Activated CD8-positive, alpha-beta memory T cell treated with anti-CD3 and anti-CD28 coated beads, Interleukin-2, amount 50 U/mL, for 4 hours (primary cell): Measurements from ENCODE around the gene SAPCD2.
A peak's percentile ranks its signal among the peaks of the same experiment; 100 is the strongest.
"Not testable (repeated sequence)": the region's sequence is repeated elsewhere in the genome, so short reads cannot be mapped to it uniquely, and the experiment has no call there.

Source experiments
- DNase-seq: peaks from one replicate; pipeline ENCODE4 v3.0.0-alpha.2; 2020

The SAPCD2 gene

DNA sequence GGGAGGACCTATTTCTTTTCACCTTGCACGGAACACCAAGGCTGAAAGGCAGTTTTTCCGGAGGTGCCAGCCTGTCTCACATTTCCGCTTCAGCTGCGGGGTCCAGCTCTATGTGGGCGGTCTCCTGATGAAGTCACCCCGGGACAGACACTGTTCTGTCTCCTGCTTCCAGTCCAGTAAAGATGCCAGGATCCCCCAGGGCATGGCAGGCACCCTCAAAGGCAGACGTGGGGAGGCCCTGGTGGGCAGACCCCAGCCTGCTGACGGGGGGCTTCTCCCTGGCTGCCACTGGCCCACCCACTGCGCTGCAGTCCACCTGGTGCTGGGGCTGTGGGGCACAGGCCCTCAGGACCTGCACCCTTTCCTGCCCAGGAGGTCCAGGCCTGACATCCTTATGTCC is 7.6 kb downstream of the SAPCD2 start:
- DNase-seq, result not testable (repeated sequence)

GRCh38 chr9:137062384-137062783 is 8.0 kb downstream of the SAPCD2 start:
- no peak for DNase-seq

DNA sequence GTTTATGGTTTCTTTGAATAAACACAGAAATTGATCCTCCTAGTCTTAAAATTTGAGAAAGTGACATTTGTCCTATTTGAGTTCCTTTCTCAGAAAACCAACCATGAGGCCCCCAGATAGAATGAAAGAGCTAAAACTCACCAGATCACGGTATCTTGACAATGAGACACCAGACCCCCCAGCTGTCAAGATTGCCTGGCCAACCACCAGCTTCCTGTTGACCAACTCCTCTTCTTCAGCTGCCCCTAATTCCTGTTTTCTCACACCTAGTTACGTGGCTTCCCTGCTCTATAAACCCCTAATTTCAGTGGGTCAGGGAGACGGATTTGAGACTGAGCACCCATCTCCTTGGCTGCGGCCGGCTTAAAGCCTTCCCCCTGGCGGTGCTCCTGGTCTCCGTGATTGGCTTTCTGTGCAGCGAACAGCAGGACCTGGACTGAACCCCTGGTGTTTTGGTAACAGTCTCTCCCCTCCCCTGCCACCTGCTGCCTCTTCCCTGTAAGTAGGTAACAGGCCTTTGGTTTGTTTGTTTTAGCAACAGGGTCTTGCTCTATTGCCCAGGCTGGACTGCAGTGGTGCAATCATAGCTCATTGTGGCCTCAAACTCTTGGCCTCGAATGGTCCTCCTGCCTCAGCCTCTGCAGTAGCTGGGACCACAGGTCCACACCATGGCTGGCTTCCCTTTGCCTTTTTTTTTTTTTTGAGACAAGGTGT is 11.7 kb downstream of the SAPCD2 start:
- DNase-seq, result no peak

- DNase-seq, result no peak
Observed at GRCh38 chr9:137057545-137057944, 12.8 kb downstream of the SAPCD2 start.

DNA sequence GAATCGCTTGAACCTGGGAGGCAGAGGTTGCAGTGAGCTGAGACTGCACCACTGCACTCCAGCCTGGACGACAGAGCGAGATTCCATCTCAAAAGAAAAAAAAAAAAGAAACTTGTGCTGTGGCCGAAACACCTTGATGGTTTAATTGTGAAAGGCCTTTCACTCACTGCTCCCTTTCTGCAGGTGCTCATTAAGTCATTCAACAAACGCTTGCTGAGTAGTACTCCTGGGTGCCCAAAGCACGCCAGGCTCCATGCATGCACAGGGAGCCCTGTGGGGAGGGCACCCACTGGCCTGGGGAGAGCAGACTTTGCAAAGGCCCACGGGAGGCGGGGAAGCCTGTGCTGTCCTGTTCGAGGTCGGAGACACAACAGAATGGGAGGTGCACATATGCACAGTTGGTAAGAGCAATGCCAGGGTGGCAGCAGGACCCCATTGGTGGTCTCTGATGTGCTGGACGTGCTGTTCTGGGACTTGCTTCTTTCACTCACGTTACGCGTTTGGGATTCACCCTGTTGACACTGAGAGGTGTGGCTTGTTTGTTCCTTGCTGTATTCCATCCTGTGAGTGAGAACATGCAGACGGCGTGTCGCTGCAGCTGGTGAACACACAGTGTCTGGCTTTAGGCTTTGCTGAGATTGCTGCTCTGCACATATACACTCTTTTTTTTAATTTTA is 13.5 kb downstream of the SAPCD2 start:
- DNase-seq, result no peak

DNA sequence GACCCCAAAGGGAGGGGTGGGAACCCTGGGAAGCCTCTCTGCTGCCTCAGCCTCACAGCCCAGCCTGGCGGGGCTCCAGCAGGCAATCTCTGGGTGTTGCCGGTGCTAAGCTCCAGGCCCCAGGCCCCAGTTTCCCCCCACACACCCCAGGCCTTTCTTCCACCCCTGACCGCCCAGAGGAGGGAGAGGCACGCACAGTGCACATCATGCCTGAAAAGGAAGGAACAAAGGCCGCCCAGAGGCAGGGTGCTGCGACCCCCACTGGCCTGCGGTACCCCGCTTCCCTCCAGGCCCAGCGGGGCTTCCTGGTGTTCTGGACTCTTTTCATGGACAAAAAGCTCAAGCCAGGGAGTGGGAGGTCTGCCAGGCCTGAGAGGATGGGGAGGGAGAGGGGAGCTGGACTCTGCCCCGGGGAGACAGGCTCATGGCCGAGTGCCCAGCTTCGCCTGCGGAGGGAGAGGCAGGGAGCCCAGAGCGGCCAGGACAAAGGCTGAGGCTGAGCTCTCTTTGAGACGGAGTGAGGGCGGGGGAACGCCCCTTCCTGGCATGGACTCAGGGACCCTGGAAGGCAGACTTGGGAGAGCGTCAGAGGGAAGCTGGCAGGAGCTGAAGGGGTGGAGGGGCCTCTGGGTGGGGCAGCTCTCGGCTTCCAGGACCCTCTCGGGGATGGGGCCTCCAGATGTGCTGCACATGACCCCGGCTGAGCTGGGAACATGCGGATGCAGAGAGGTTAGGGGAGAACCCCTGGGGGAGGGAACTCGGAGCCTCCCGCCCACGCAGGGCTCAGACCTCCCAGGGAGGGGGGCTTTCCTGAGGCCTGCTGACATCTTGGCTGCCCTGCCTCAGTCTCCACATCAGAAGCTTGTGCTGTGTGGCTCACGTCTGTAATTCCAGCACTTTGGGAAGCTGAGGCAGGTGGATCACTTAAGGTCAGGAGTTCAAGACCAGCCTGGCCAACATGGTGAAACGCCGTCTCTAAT is 14.7 kb downstream of the SAPCD2 start:
- no peak for DNase-seq

DNA sequence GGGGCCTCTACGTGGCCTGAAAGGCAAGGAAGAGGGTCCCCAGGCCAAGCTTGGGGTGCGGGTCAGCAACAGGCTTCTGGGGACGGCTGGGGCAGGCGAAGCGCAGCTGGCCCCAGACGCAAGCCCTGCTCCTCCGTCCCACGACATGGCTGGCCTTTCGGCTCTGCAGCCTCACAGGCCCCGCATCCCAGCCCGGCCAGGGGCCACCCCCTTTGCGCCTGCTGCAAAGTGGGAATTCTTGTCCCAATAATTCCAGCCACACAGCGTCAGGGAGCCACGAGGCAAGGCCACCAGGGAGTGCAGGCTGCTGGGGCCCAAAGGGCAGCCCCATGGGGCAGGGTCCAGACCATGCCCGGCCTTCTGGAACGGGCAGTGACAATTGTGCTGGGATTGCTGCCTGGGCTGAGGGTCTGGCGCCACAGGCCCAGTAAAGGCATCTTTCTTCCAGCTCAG is 15.4 kb downstream of the SAPCD2 start:
- DNase-seq, result no peak

- DNase-seq, result peak; percentile 60
Observed at GRCh38 chr9:137053944-137054931, 16.1 kb downstream of the SAPCD2 start, which contains the start of gene ENTPD2. Gene ENTPD2 (minus strand): TSS chr9:137054061. CDS start chr9:137053997, 64 bp downstream.

DNA sequence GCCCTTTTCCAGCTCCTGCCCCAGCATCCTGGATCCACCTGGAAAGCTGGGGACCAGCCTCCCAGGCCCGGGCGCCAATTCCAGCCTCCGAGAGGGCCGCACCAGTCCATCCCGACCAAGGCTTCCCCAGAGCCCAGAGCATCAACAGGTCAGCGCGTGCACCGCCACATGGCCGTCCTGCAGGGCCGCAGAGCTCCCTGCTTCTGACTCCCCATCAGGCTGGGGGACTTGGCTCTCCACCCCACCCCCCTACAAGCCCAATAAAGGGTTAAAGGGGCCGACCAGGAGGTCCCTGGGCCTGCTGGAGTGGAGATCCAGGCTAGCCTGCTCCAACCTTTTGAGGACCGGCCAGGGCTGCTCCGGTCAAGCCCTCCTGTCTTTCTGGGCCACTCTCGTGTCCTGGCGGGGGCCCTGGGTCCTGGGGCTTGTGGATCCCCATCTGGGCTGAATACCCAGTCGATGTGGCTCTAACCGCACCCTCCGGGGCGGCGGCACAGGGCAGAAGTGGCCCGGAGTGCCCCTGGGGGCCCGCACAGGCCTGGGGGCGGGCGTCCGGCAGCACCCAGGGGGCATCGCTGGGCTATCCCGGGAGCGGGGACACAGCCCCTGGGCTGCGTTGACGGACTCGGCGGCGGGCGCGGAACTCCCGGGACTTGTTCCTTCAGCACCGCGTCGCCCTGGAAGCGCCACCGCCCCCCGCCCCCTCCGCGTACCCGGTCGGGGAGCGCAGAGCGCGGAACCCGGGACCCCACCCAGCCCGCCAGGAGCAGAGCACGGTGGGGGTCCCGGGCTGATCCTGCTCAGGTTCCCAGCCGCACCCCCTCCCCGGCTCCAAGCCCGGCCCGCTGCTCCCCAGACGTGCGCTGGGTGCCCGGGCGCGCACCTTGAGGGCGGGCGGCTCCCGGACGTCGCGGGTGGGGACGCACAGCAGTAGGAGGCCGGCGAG is 17.1 kb downstream of the SAPCD2 start:
- no peak for DNase-seq

GRCh38 chr9:137052293-137052692 is 18.1 kb downstream of the SAPCD2 start:
- no peak for DNase-seq

GRCh38 chr9:137051145-137051724 is 19.1 kb downstream of the SAPCD2 start:
- DNase-seq, result no peak

GRCh38 chr9:137050570-137050969 is 19.8 kb downstream of the SAPCD2 start:
- no peak for DNase-seq

DNA sequence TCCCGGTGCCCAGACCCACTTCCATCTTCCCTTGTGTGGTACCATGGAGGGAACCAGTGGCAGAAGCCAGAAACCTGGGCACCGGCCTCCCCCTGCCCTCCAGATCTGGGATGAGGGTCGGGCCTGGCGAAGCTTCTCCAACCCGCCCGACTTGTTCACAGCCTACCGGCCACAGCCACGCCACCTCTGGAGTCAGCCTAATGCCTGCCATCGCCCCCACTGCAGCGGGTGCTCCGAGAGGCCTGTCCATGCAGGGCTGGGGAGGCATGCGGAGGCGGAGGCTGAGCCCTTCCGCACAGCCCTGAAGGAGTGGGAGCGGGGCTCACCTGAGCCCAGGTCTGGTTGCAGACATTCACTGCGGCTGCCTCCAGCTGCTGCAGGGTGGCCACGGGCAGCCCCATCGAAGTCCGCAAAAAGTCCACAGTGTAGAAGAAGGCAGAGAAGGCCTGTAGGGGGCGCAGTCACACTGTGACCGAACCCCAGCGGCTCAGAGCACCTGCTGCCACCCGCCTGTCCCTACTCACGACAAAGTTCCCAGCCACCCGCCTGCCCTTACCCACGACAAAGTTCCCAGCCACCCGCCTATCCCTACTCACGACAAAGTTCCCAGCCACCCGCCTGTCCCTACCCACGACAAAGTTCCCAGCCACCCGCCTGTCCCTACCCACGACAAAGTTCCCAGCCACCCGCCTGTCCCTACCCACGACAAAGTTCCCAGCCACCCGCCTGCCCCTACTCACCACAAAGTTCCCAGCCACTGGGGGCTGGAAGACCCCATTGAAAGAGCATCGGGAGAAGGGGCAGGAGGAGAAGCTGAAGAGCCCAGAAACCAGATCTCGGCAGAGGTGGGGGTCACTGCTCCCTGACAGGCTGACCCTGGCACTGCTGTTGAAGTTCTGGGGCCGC is 20.6 kb downstream of the SAPCD2 start:
- peak; percentile 55 for DNase-seq

GRCh38 chr9:137048655-137049543 is 21.5 kb downstream of the SAPCD2 start:
- no peak for DNase-seq

GRCh38 chr9:137046088-137046787 is 24.1 kb downstream of the SAPCD2 start, which contains the start of gene NPDC1:
Gene NPDC1 (minus strand): TSS chr9:137046177. CDS start chr9:137045989, 188 bp downstream.
- DNase-seq, result peak; percentile 82

GRCh38 chr9:137045294-137046087 is 24.9 kb downstream of the SAPCD2 start:
- DNase-seq, result no peak
